Tibial artery (tissue), 4 donors: ENCODE results near the gene C1orf105.
"Not testable (repeated sequence)": the region's sequence is repeated elsewhere in the genome, so short reads cannot be mapped to it uniquely, and the experiment has no call there.

Experiments used
- DNase-seq, 2 donors: peaks; one replicate each; pipeline ENCODE4 v3.0.0-alpha.2; 2019
- H3K27ac ChIP-seq, 2 donors: fragments of 200-600 bp; sonication (generic) in 1 of 2; 1 replicate in 1 of 2; 2 replicates in 1 of 2; pipeline ENCODE4 v1.5.1; 2018 to 2019; ENCODE audit warnings: mild to moderate bottlenecking in 1 of 2
- H3K27me3 ChIP-seq, 2 donors: fragments of 200-600 bp; sonication (generic) in 1 of 2; one replicate each; pipeline versions ENCODE4 v1.5.1 to v1.6.0; 2016 to 2019
- H3K36me3 ChIP-seq, 3 donors: fragments of 200-600 bp; sonication (generic) in 2 of 3; one replicate each; pipeline ENCODE4 v1.5.1; 2016 to 2019; ENCODE audit warnings: mild to moderate bottlenecking in 2 of 3
- H3K4me1 ChIP-seq, 4 donors: fragments of 200-600 bp; sonication (generic) in 2 of 4; 1 replicate in 3 of 4; 2 replicates in 1 of 4; pipeline ENCODE4 v1.5.1; 2016 to 2019
- H3K4me3 ChIP-seq, 2 donors: fragments of 200-600 bp; sonication (generic) in 1 of 2; 1 replicate in 1 of 2; 2 replicates in 1 of 2; pipeline ENCODE4 v1.5.1; 2018 to 2019; ENCODE audit warnings: mild to moderate bottlenecking in 2 of 2
- H3K9me3 ChIP-seq, 3 donors: fragments of 200-600 bp; sonication (generic) in 1 of 3; one replicate each; pipeline ENCODE4 v1.5.1; 2016 to 2019
- intact Hi-C: fragments of 100-400 bp; cut with DNase I; formaldehyde crosslinking; loops from one replicate; pipeline ENCODE4 v1.15.0; 2023; ENCODE audit warnings: low total_unique reads
- TF ChIP-seq, protein P1 (sequence below), 2 experiments: fragments of 200-600 bp in 1 of 2; fragments of 450-650 bp in 1 of 2; IDR thresholded peaks; one replicate each; pipeline ENCODE4 v1.5.1; 2017 to 2019; ENCODE audit warnings: antibody characterized with exemption in 2 of 2, mild to moderate bottlenecking in 1 of 2, moderate library complexity in 1 of 2

Gene C1orf105, protein sequence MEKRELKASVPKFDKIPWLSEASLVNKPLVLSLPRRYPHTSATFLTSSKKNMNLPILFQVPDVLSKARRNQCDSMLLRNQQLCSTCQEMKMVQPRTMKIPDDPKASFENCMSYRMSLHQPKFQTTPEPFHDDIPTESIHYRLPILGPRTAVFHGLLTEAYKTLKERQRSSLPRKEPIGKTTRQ

DNA sequence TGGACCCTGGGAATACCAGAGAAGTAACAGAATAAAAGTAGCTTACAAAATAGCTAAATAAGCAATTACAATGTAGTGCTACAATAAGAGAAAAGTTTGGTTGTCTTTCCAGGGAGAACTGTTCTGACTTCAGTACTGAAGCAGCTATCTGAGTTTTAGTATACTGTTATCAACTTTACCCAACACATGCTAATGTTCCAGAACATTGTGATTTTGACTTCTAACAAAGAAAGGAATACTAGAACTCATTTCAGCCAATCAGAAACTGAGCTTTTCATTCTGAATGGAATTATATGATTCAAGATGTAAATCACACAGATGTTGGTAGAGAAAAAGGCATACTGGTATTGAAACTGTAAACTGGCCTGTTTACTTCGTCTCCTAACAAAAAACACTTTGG lies at the start of gene C1orf105:
C1orf105 (plus strand) TSS at position 301 of the 400 bp plus-strand sequence. CDS start 201 bp downstream, outside the sequence.
- Histone ChIP-seq H3K27ac (no peak within 1 kb of the TSS), H3K4me3 (no peak within 1 kb of the TSS), H3K36me3 (no peaks in the 10 kb centered on the region), H3K4me1 (peaks cover 0 to 18% (median 10%) of the 10 kb centered on the region in 4 donors), H3K9me3 (no peaks in the 10 kb centered on the region), H3K27me3 (no peaks in the 10 kb centered on the region)
- DNase-seq: no peak
- intact Hi-C loops: no loop called here
- TF ChIP-seq, protein P1, sequence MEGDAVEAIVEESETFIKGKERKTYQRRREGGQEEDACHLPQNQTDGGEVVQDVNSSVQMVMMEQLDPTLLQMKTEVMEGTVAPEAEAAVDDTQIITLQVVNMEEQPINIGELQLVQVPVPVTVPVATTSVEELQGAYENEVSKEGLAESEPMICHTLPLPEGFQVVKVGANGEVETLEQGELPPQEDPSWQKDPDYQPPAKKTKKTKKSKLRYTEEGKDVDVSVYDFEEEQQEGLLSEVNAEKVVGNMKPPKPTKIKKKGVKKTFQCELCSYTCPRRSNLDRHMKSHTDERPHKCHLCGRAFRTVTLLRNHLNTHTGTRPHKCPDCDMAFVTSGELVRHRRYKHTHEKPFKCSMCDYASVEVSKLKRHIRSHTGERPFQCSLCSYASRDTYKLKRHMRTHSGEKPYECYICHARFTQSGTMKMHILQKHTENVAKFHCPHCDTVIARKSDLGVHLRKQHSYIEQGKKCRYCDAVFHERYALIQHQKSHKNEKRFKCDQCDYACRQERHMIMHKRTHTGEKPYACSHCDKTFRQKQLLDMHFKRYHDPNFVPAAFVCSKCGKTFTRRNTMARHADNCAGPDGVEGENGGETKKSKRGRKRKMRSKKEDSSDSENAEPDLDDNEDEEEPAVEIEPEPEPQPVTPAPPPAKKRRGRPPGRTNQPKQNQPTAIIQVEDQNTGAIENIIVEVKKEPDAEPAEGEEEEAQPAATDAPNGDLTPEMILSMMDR (IDR thresholded peaks at IDR 0.05): no peak

DNA sequence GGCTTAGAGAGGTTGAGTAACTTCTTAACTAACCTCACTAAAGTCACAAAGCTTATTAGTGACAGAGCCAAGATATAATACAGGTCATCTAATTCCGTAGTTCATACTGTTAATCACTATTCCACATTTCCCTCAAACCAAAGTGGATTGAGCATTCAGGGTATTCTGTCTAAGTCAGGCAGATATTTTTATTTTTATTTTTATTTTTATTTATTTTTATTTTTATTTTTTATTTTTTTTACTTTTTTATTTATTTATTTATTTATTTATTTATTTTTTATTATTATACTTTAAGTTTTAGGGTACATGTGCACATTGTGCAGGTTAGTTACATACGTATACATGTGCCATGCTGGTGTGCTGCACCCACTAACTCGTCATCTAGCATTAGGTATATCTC lies 48.8 kb upstream of the C1orf105 start:
- H3K27ac ChIP-seq, DNase-seq, H3K36me3 ChIP-seq, H3K27me3 ChIP-seq, intact Hi-C loops, H3K4me1 ChIP-seq, H3K9me3 ChIP-seq, H3K4me3 ChIP-seq: not testable (repeated sequence)

DNA sequence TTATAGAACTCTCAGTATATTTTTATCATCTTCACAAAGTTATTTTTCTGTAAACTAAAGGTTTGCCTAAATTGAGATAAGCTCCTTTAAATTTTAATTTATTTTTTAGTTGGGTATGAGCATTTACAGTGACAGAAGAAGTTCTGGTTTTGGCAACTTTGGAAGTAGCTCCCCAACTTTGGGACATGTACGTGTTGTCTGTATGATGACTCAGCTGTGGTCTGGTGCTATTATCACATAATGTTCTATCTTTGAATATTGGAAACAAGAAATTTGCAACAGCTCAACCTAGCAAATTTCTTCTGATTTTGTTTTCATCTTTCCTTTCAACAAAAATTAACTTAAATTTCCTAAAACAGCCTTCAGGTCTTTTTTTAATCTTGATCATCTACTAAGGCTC lies 46.6 kb upstream of the C1orf105 start:
- DNase-seq: no peak
- TF ChIP-seq, protein P1 (IDR thresholded peaks at IDR 0.05): no peak
- H3K9me3 ChIP-seq: no peaks in the 10 kb centered on the region
- no peak overlapping the region for H3K4me3 ChIP-seq
- no peaks in the 10 kb centered on the region for H3K36me3 ChIP-seq
- intact Hi-C loops: no loop called here
- no peaks in the 10 kb centered on the region for H3K27me3 ChIP-seq
- no peak overlapping the region for H3K27ac ChIP-seq
- no peaks in the 10 kb centered on the region for H3K4me1 ChIP-seq

DNA sequence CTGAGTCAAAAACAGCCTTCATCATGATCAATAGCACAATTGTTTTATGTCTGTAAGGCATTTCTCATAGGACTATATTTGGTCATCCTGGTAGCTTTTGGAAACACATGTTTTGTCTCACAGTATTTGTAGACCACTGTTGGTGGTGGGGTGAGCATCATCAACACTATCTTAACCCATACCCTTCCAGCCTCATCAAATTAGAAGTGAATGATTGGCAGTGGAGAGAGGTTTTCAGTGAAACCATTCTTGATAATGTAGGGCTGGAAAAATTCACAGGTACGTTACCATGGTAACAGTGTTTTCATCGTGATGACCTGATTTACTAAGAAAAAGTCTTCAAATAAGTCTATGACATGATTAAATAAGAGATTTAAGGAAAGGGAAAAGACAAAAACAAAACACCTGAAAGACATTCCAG lies 45.3 kb upstream of the C1orf105 start:
- Histone ChIP-seq H3K9me3 (no peaks in the 10 kb centered on the region), H3K27me3 (no peaks in the 10 kb centered on the region), H3K4me1 (no peaks in the 10 kb centered on the region), H3K27ac (no peak overlapping the region), H3K36me3 (no peaks in the 10 kb centered on the region), H3K4me3 (no peak overlapping the region)
- intact Hi-C loops: no loop called here
- no peak for DNase-seq
- TF ChIP-seq, protein P1 (IDR thresholded peaks at IDR 0.05): no peak

GRCh38 chr1:172376431-172376830 lies 44.1 kb upstream of the C1orf105 start:
- TF ChIP-seq, protein P1 (IDR thresholded peaks at IDR 0.05): no peak
- no peak overlapping the region for H3K27ac ChIP-seq
- no peaks in the 10 kb centered on the region for H3K9me3 ChIP-seq
- no peak overlapping the region for H3K4me3 ChIP-seq
- intact Hi-C loops: no loop called here
- H3K4me1 ChIP-seq: peaks cover 0 to under 1% (median 0%) of the 10 kb centered on the region in 4 donors
- H3K36me3 ChIP-seq: no peaks in the 10 kb centered on the region
- H3K27me3 ChIP-seq: no peaks in the 10 kb centered on the region
- no peak for DNase-seq

- H3K9me3 ChIP-seq: no peaks in the 10 kb centered on the region
- no peak overlapping the region for H3K4me3 ChIP-seq
- TF ChIP-seq, protein P1 (IDR thresholded peaks at IDR 0.05): no peak
Measured at GRCh38 chr1:172377565-172377964, 42.9 kb upstream of the C1orf105 start.

More at GRCh38 chr1:172377565-172377964, 42.9 kb upstream of the C1orf105 start:
- DNase-seq: no peak
- Histone ChIP-seq H3K36me3 (no peaks in the 10 kb centered on the region), H3K27ac (no peak overlapping the region), H3K4me1 (peaks cover 0 to 11% (median 2%) of the 10 kb centered on the region in 4 donors), H3K27me3 (no peaks in the 10 kb centered on the region)
- intact Hi-C loops: no loop called here
